CD4-positive, alpha-beta T cell (primary cell): ENCODE measurements around the gene BIN1. TPM values are rescaled to one million over a fixed set of nuclear protein-coding genes. Genes with fewer than 3 reads are reported as not detected.

ENCODE experiments used
- ATAC-seq: fragments of 200-7000 bp; cut with Tn5 transposase; one replicate; pipeline ENCODE4 v1.10.0; 2022; ENCODE audit warnings: mild to moderate bottlenecking; ENCODE audit not compliant: poor library complexity
- CTCF ChIA-PET: fragments of 350-600 bp; sonication (Branson Sonifier 250); formaldehyde crosslinking; loops from one replicate; lab custom pipeline; 2021; ENCODE audit warnings: antibody characterized with exemption, inconsistent platforms; lab: Charles Lee
- POLR2A ChIA-PET: fragments of 350-600 bp; sonication (Branson Sonifier 250); formaldehyde crosslinking; loops from one replicate; lab custom pipeline; 2021; ENCODE audit warnings: antibody characterized with exemption, inconsistent platforms; lab: Charles Lee
- DNase-seq, 14 experiments: peaks; one replicate each; pipeline ENCODE4 v3.0.0-alpha.2; 2013 to 2020; ENCODE audit warnings: mixed read lengths in 2 of 14
- H3K27ac ChIP-seq, 2 donors: one replicate each; pipeline versions ENCODE4 v1.5.1 to v1.7.0; 2013; ENCODE audit warnings: low read length in 2 of 2, low read depth in 1 of 2, mild to moderate bottlenecking in 1 of 2
- H3K27me3 ChIP-seq, 2 experiments: 1 replicate in 1 of 2; 2 replicates in 1 of 2; pipeline versions ENCODE4 v1.6.1 to v1.7.0; 2013; ENCODE audit warnings: low read length in 2 of 2, control low read depth in 1 of 2, mild to moderate bottlenecking in 1 of 2, moderate library complexity in 1 of 2; ENCODE audit not compliant: insufficient read depth in 2 of 2, control insufficient read depth in 1 of 2
- H3K36me3 ChIP-seq: one replicate; pipeline ENCODE4 v1.6.1; 2013; ENCODE audit warnings: low read length, control low read depth; ENCODE audit not compliant: insufficient read depth
- H3K4me1 ChIP-seq: one replicate; pipeline ENCODE4 v1.6.1; 2013; ENCODE audit warnings: low read length, control low read depth; ENCODE audit not compliant: insufficient read depth
- H3K4me3 ChIP-seq: one replicate; pipeline ENCODE4 v1.5.1; 2013; ENCODE audit warnings: mild to moderate bottlenecking, low read length, moderate library complexity
- H3K9me3 ChIP-seq, 2 experiments: 1 replicate in 1 of 2; 2 replicates in 1 of 2; pipeline versions ENCODE4 v1.6.1 to v1.7.0; 2013; ENCODE audit warnings: low read length in 2 of 2, mild to moderate bottlenecking in 2 of 2, control low read depth in 1 of 2, moderate library complexity in 1 of 2; ENCODE audit not compliant: control insufficient read depth in 1 of 2, insufficient read depth in 1 of 2
- H3K27ac Mint-ChIP-seq: one replicate; pipeline ENCODE4 v1.8.0; 2020; ENCODE audit warnings: mixed read lengths
- H3K27me3 Mint-ChIP-seq: one replicate; pipeline ENCODE4 v1.8.0; 2021; ENCODE audit warnings: mixed read lengths
- H3K36me3 Mint-ChIP-seq: one replicate; pipeline ENCODE4 v1.8.0; 2021; ENCODE audit warnings: low read depth, mixed read lengths
- H3K4me1 Mint-ChIP-seq: one replicate; pipeline ENCODE4 v1.8.0; 2021; ENCODE audit warnings: low read depth, mixed read lengths
- H3K4me3 Mint-ChIP-seq: one replicate; pipeline ENCODE4 v1.8.0; 2020; ENCODE audit warnings: mild to moderate bottlenecking, mixed read lengths
- H3K9me3 Mint-ChIP-seq: one replicate; pipeline ENCODE4 v1.8.0; 2020; ENCODE audit warnings: mixed read lengths
- CTCF ChIP-seq: fragments of 200-600 bp; IDR thresholded peaks from one replicate; pipeline ENCODE4 v1.8.0; 2022; ENCODE audit warnings: antibody characterized with exemption, mild to moderate bottlenecking
- intact Hi-C, 2 experiments: fragments of 100-400 bp; cut with DNase I in 1 of 2; cut with micrococcal nuclease in 1 of 2; formaldehyde crosslinking; loops; one replicate each; pipeline versions ENCODE4 v1.15.1 to v1.9.0; 2023 to 2025; cut with DNase I, micrococcal nuclease
- total RNA-seq, 174 experiments: library from RNA in 2 of 174; stranded (reverse) in 2 of 174; gene quantifications; one replicate each; pipeline ENCODE4 v1.2.3 and lab custom pipeline; 2021 to 2026

The BIN1 gene
- total RNA-seq, 2 experiments from 2014 or later, result 98.8 to 104 TPM

DNA sequence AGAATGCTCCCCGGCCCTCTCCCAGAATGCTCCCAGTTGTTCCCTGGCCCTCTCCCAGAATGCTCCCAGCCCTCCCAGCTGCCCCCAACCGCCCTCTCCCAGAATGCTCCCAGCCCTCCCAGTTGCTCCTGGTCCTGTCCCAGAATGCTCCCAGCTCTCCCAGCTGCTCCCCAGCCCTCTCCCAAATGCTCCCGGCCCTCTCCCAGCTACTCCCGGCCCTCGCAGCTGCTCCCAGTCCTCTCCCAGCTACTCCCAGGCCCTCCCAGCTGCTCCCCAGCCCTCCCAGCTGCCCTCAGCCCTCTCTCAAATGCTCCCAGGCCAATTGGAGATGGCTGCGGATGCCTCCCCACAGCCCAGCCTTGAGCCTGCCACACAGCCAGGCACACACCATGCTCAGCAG is 31.1 kb downstream of the BIN1 start:
- Mint-ChIP-seq H3K27me3 (no peaks in the 10 kb centered on the region), H3K4me3 (no peak overlapping the region)
- CTCF ChIA-PET, result no interaction called here

DNA sequence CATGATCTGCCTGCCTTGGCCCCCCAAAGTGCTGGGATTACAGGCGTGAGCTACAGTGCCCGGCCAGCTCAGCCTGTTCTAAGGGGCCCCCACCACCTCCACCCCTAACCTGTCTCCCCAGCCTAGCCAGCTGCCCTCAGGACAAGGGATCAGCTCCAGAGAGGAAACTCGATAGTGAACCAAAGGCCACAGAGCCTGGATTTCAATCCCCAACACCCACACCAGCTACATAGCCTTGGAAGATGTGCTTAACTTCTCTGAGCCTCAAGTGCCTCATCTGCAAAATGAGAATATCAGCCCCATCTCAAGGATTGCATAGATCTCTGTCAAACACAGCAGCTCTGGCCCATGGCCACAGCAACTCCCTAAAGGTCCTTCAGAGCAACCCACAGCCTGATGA is 32.0 kb downstream of the BIN1 start:
- Histone ChIP-seq H3K9me3 (no peaks in the 10 kb centered on the region), H3K4me3 (no peak overlapping the region), H3K27ac (peak overlapping the region in 1 of 2 donors; percentile 42), H3K36me3 (peaks cover 67% of the 10 kb centered on the region), H3K4me1 (peaks cover 60% of the 10 kb centered on the region), H3K27me3 (no peaks in the 10 kb centered on the region)
- intact Hi-C loops, result loop anchor here in 1 of 2 experiments (10.0 kb wide), 1 partner anchor 320 kb away; no protein-coding TSS in a partner anchor
- Mint-ChIP-seq H3K4me3 (no peak overlapping the region), H3K27me3 (no peaks in the 10 kb centered on the region), H3K9me3 (no peaks in the 10 kb centered on the region), H3K27ac (peak overlapping the region; percentile 77), H3K36me3 (peaks cover 63% of the 10 kb centered on the region), H3K4me1 (peaks cover 56% of the 10 kb centered on the region)
- no peak for TF ChIP-seq CTCF
- DNase-seq (no peak), ATAC-seq (no peak)
- CTCF ChIA-PET, result no interaction called here
- POLR2A ChIA-PET, result interaction anchor here (1.3 kb wide), 1 partner anchor 11 kb away, joined by 3 read pairs; no protein-coding TSS in a partner anchor

More for the DNA sequence above, 31.1 kb downstream of the BIN1 start:
- Mint-ChIP-seq H3K27ac (peak overlapping the region; percentile 99), H3K9me3 (no peaks in the 10 kb centered on the region), H3K36me3 (peaks cover 55% of the 10 kb centered on the region), H3K4me1 (peaks cover 62% of the 10 kb centered on the region)
- POLR2A ChIA-PET, result interaction anchor here (1.3 kb wide), 1 partner anchor 10 kb away, joined by 3 read pairs; no protein-coding TSS in a partner anchor
- Histone ChIP-seq H3K4me1 (peaks cover 67% of the 10 kb centered on the region), H3K9me3 (no peaks in the 10 kb centered on the region), H3K27ac (no peak overlapping the region), H3K36me3 (peaks cover 58% of the 10 kb centered on the region), H3K27me3 (no peaks in the 10 kb centered on the region), H3K4me3 (no peak overlapping the region)
- no peak for DNase-seq
- no peak for TF ChIP-seq CTCF
- intact Hi-C loops, result loop anchor here in 1 of 2 experiments (10.0 kb wide), 1 partner anchor 319 kb away; no protein-coding TSS in a partner anchor
- ATAC-seq, result no peak

DNA sequence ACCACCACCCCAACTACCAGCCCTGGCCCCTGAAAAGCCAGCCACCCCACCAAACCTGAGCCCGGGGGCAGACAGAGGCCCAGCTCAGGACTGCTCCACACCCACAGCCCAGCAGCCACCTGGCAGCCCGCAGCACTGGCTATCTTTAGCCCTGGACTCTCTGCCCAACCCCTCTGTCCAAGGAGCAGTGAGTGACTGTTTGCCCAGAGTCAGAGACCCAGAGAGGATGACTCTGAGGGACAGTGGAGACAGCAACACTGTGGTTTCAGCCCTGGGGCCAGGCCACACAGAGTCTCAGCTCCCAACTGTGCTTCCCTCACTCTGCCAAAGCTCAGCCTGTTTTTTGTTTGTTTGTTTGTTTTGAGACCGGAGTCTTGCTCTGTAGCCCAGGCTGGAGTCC is 32.6 kb downstream of the BIN1 start:
- intact Hi-C loops, result loop anchor here in 1 of 2 experiments (10.0 kb wide), 1 partner anchor 320 kb away; no protein-coding TSS in a partner anchor
- no peaks in the 10 kb centered on the region for H3K9me3 ChIP-seq
- peaks cover 58% of the 10 kb centered on the region for H3K4me1 ChIP-seq
- peaks cover 71% of the 10 kb centered on the region for H3K36me3 ChIP-seq
- ChIA-PET POLR2A (no interaction called here), CTCF (no interaction called here)
- Mint-ChIP-seq H3K27ac (peak overlapping the region; percentile 77), H3K27me3 (no peaks in the 10 kb centered on the region), H3K9me3 (no peaks in the 10 kb centered on the region), H3K4me3 (no peak overlapping the region), H3K4me1 (peaks cover 53% of the 10 kb centered on the region), H3K36me3 (peaks cover 69% of the 10 kb centered on the region)
- H3K27me3 ChIP-seq, result no peaks in the 10 kb centered on the region
- TF ChIP-seq CTCF, result no peak
- ATAC-seq, result no peak
- H3K27ac ChIP-seq, result peak overlapping the region in 1 of 2 donors; percentile 42
- no peak for DNase-seq
- H3K4me3 ChIP-seq, result no peak overlapping the region
